Renal pelvis (tissue), 12 donors: ENCODE measurements around the gene CCNYL1. TPM values are rescaled to one million over a fixed set of nuclear protein-coding genes. Genes with fewer than 3 reads are reported as not detected.
"Not testable (repeated sequence)": the region's sequence is repeated elsewhere in the genome, so short reads cannot be mapped to it uniquely, and the experiment has no call there.

Experiments used
- DNase-seq: peaks from one replicate; pipeline ENCODE4 v3.0.0-alpha.2; 2013
- long read RNA-seq, 16 experiments: transcript quantifications; one replicate each; lab custom pipeline, GENCODE V29; 2026
- polyA plus RNA-seq, 3 donors: library from polyadenylated mRNA; unstranded; fragments of 120-200 nt; gene quantifications; one replicate each; pipeline ENCODE4 v1.2.1, GENCODE V29; 2013; ENCODE audit not compliant: insufficient read length in 3 of 3

Gene CCNYL1
- 10 to 100 TPM; 16.3 to 20.7 (median 19.2) TPM for polyA plus RNA-seq
- long read RNA-seq, donor 1, partial matches to known transcripts = 0 of 3 reads
- long read RNA-seq, donor 1, other reads (novel, unspliced or antisense) = 0 of 3 reads
- long read RNA-seq, donor 2, partial matches to known transcripts = 0 of 2 reads
- long read RNA-seq, donor 2, other reads (novel, unspliced or antisense) = 0 of 2 reads
- long read RNA-seq, donor 3, partial matches to known transcripts = 0 of 2 reads
- long read RNA-seq, donor 3, other reads (novel, unspliced or antisense) = 0 of 2 reads
- long read RNA-seq, donor 4, partial matches to known transcripts = 0 of 1 reads
- long read RNA-seq, donor 4, other reads (novel, unspliced or antisense) = 0 of 1 reads
- long read RNA-seq, donor 5 = 0 reads
- long read RNA-seq, donor 6, partial matches to known transcripts = 0 of 11 reads
- long read RNA-seq, donor 6, other reads (novel, unspliced or antisense) = 10 of 11 reads
- long read RNA-seq, donor 7, partial matches to known transcripts = 0 of 4 reads
- long read RNA-seq, donor 7, other reads (novel, unspliced or antisense) = 0 of 4 reads
- long read RNA-seq, donor 8, partial matches to known transcripts = 0 of 1 reads
- long read RNA-seq, donor 8, other reads (novel, unspliced or antisense) = 0 of 1 reads
- long read RNA-seq, donor 9, partial matches to known transcripts = 0 of 3 reads
- long read RNA-seq, donor 9, other reads (novel, unspliced or antisense) = 0 of 3 reads
- long read RNA-seq, donor 10, partial matches to known transcripts = 0 of 2 reads
- long read RNA-seq, donor 10, other reads (novel, unspliced or antisense) = 0 of 2 reads
- long read RNA-seq, donor 11, partial matches to known transcripts = 5 of 7 reads
- long read RNA-seq, donor 11, other reads (novel, unspliced or antisense) = 0 of 7 reads
- long read RNA-seq, donor 12, partial matches to known transcripts = 0 of 2 reads
- long read RNA-seq, donor 12, other reads (novel, unspliced or antisense) = 0 of 2 reads
- long read RNA-seq, donor 13 = 0 reads
- long read RNA-seq, donor 14 = 0 reads
- long read RNA-seq, donor 15, partial matches to known transcripts = 0 of 4 reads
- long read RNA-seq, donor 15, other reads (novel, unspliced or antisense) = 0 of 4 reads
- long read RNA-seq, donor 16, partial matches to known transcripts = 0 of 3 reads
- long read RNA-seq, donor 16, other reads (novel, unspliced or antisense) = 0 of 3 reads

- DNase-seq = peak; percentile 98
Observed at GRCh38 chr2:207710814-207711740, at the start of gene CCNYL1. TSS of gene CCNYL1 (plus strand) at chr2:207711640. CDS start at chr2:207711897, 257 bp downstream.

DNA sequence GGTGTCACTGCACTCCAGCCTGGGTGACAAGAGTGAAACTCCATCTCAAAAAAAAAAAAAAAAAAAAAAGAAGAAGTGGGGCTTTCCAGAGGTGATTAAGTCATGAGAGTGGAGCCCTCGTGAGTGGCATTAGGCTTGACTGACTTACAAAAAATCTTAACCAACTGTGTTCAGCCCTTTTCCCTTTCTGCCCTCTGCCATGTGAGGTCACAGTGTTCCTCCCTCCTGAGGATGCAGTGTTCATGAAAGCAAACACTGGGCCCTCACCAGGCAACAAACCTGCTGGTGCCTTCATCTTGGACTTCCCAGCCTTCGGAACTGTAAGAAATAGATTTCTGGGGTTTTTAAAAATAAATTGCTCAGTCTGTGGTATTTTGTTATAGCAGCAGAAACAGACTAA lies 49.2 kb upstream of the CCNYL1 start:
- no peak for DNase-seq

GRCh38 chr2:207663870-207664545 lies 47.4 kb upstream of the CCNYL1 start:
- DNase-seq = no peak

DNA sequence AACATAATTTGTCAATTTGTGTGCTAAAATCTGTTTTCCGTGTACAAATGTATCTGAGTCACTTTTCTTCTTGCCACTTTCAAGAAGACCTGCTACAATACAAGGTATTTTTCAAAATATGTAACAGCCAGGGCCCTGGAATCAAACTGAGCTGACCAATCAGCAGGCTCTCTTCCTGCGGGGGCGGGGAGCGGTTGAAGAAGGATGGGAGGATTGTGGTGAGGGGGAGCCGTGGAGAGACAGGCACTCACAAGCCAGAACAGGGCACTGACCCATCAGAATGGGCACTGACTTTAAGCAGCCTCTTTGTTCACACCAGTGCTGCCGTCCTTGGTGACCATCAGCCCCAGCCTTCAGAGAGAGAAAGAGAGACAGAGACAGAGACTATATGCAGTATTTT lies 40.6 kb upstream of the CCNYL1 start:
- DNase-seq = no peak

DNA sequence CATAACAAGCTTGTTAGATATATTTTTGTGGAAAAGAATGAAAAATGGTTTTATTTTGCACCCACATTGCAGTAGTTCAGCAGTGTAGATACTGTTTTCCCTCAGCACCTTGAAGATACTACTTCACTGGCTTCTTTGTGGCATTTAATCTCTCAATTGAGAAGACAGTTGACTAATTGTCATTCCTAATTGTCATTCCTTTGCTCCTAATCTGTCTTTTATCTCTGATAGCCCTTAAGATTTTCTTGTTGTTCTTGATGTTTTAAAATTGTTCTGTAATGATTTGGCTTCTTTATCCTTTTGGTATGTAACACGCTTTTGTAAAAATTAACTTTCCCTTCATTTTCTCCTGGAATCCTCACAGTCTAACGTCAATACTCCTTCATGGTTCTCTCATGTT lies 38.0 kb upstream of the CCNYL1 start:
- no peak for DNase-seq

- no peak for DNase-seq
Observed at GRCh38 chr2:207674266-207674774, 37.1 kb upstream of the CCNYL1 start.

DNA sequence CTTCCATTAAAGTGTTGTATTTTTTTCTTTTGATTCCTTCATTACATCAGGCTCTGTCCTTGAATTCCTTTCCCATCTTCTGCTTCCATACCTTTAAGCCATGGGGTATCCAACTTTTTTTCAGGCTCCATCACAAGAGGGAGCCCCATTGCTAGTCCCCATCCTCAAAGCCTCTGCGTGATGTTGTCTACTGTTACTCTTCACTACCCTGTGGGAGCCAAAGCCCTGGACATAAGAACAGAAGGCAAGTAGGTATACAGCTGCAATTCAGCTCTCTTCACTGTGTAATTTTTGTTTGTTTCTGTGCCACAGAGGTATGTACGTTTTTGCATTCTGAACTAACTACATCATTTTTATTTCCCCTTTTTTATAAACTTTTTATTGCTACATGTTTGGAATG lies 36.6 kb upstream of the CCNYL1 start:
- no peak for DNase-seq

DNA sequence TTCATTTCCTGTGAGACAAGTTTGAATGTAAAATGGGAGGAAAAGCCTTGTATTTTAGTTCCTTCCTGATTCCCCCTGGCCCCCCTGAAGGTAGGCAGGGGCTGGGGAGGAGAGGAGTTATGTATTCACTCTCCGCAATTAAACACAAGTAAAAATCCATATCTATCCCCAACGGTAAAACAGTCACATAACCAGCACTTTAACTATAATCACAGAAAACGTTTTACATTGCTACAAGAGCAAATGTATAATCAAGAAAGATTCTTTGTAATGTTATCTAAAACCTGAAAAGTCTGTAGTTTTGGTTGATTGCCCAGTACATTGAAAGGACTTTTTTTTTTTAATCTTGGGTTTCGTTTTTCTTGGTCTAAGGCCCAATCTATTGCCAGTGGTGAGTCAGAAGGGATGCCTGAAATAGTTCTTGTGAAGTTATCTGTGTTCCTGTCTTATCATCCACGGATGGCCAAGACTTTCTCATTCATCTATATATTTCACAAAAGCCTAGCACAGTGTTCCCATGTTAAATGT lies 34.5 kb upstream of the CCNYL1 start:
- DNase-seq = no peak

DNA sequence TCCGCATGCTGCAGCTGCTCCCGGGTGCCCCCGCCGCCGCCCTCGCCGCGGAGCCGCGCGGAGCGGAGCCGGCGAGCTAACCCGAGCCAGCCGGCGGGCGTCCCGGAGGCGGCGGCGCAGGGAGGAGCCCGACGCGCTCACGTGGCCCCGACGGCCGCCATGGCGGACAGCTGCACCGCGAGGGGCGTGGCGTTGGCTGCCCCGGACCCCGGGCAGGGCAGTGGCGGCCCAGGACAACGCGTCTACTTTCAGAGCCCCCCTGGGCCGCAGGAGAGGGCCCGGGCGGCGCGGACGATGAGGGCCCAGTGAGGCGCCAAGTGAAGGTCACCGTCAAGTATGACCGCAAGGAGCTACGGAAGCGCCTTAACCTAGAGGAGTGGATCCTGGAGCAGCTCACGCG lies 30.0 kb upstream of the CCNYL1 start:
- no peak for DNase-seq

DNA sequence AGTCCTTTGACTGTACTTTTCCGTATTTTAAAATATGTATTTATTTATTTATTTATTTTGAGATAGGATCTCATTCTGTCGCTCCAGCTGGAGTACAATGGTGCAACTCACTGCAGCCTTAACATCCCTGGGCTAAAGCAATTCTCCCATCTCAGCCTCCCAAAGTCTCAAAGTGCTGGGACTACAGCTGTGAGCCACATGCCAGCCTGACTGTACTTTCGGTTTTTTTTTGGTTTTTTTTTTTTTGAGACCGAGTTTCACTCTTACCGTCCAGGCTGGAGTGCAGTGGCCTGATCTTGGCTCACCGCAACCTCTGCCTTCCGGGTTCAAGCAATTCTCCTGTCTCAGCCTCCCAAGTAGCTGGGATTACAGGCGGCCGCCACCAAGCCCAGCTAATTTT lies 28.9 kb upstream of the CCNYL1 start:
- no peak for DNase-seq

- no peak for DNase-seq
Observed at GRCh38 chr2:207683438-207683837, 28.0 kb upstream of the CCNYL1 start.

- DNase-seq = no peak
Observed at GRCh38 chr2:207683879-207684627, 27.4 kb upstream of the CCNYL1 start.

DNA sequence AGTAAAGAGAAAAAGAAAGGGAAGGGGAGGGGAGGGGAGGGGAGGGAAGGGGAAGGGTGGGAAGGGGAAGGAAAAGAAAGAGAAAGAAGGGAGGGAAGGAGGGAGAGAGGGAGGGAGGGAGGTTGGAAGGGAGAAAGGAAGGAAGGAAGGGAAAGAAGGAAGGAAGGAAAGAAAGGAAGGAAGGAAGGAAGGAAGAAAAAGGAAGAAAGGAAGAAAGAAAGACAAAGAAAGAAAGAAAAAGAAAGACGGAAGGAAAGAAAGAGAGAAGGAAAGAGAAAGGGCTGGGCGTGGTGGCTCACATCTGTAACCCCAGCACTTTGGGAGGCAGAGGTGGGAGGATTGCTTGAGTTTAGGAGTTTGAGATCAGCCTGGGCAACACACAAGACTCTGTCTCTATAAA lies 24.6 kb upstream of the CCNYL1 start:
- DNase-seq = no peak

GRCh38 chr2:207688597-207688996 lies 22.8 kb upstream of the CCNYL1 start:
- no peak for DNase-seq

DNA sequence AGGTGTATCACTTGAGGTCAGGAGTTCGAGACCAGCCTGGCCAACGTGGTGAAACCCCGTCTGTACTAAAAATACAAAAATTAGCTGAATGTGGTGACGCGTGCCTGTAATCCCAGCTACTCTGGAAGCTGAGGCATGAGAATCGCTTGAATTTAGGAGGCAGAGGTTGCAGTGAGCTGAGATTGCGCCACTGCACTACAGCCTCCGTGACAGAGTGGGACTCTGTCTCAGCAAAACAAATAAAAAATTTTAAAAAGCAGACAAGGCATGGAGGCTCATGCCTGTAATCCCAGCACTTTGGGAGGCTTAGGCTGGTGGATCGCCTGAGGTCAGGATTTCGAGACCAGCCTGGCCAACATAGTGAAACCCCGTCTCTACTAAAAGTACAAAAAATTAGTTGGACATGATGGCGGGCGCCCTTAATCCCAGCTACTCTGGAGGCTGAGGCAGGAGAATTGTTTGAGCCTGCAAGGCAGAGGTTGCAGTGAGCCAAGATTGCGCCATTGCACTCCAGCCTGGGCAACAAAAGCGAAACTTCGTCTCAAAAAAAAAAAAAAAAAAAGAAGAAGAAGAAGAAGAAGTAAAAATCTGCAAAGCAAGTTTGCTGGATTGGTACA lies 20.5 kb upstream of the CCNYL1 start:
- DNase-seq = not testable (repeated sequence)

DNA sequence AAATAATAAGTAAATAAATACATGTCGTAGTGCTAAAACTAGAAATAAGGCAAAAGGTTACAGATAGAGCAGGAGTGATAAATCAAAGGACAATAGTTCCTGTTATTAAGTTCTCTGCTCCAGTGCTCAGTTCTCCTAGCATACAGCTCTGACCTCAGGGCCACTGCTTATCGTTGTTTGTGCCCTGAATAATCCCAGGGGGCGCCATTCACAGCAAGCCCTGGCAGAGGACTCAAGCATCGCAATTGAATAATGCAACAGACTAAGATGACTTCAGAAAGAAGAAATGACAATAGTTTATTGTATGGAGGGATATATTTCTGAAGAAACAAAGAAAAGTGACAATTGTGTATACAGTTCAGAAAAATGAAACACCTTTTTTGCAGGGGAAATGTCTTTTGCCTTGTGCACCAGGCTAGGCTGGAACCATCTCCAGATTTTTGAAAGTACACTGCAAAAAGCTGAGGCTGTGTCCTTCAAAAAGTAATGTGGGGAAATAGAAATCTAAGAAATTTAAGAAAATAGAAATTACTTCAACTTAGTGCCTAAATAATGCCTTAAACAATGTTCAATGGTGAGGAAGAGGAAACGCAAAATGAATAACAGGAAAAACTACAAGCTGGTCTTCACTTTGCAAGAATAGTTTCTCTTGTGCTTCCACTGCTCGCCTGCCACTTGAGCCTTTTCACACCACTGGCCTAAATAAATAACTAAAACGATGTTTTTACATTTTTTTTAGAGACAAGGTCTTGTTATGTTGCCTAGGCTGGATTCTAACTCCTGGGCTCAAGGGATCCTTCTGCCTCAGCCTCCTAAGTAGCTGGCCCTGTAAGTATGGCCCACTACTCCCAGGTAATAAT lies 19.0 kb upstream of the CCNYL1 start:
- no peak for DNase-seq

- no peak for DNase-seq
Observed at GRCh38 chr2:207693641-207694249, 17.7 kb upstream of the CCNYL1 start.
